ENCODE measurements around the gene POLL.

The POLL gene

DNA sequence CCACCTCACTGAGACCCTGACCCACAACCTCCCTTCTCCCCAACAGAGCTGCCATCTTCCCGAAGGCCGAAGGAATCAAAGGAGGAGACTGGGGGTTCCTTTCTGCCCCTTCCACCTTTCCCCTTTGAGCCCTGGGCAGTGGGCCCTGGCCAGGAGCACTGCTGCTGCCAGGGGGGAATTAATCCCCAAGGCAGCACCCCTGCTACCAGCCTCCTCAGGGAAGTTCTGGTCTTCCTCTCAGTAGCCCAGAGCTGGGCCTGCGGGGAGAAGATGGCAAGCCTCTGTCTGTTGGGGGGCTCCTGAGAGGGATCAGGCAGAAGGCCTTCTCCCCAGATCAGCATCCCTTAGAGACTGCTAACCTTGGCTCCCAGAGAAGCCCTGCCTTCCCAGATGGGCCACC is 25.6 kb upstream of the POLL start:
- H3K9me3 ChIP-seq (ENCODE audit: severe bottlenecking) = no peaks in the 10 kb centered on the region
- TF ChIP-seq, protein P1, sequence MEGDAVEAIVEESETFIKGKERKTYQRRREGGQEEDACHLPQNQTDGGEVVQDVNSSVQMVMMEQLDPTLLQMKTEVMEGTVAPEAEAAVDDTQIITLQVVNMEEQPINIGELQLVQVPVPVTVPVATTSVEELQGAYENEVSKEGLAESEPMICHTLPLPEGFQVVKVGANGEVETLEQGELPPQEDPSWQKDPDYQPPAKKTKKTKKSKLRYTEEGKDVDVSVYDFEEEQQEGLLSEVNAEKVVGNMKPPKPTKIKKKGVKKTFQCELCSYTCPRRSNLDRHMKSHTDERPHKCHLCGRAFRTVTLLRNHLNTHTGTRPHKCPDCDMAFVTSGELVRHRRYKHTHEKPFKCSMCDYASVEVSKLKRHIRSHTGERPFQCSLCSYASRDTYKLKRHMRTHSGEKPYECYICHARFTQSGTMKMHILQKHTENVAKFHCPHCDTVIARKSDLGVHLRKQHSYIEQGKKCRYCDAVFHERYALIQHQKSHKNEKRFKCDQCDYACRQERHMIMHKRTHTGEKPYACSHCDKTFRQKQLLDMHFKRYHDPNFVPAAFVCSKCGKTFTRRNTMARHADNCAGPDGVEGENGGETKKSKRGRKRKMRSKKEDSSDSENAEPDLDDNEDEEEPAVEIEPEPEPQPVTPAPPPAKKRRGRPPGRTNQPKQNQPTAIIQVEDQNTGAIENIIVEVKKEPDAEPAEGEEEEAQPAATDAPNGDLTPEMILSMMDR (IDR thresholded peaks at IDR 0.05; ENCODE audit: low read depth, low read length) = no peak
- H3K36me3 ChIP-seq = peaks cover 19% of the 10 kb centered on the region

GRCh38 chr10:101612872-101613271 is 24.8 kb upstream of the POLL start:
- no peaks in the 10 kb centered on the region for H3K27me3 ChIP-seq (ENCODE audit: insufficient read depth, low read depth, severe bottlenecking)
- peak overlapping the region; percentile 78 for H3K27ac ChIP-seq
- H3K36me3 ChIP-seq = peaks cover 19% of the 10 kb centered on the region
- no peak overlapping the region for H3K4me3 ChIP-seq (ENCODE audit: low read depth, low read length)
- DNase-seq = peak; percentile 51
- H3K9me3 ChIP-seq (ENCODE audit: severe bottlenecking) = no peaks in the 10 kb centered on the region
- TF ChIP-seq, protein P1 (IDR thresholded peaks at IDR 0.05; ENCODE audit: low read depth, low read length) = no peak

More for the DNA sequence above, 25.6 kb upstream of the POLL start:
- H3K4me3 ChIP-seq (ENCODE audit: low read depth, low read length) = no peak overlapping the region
- H3K27me3 ChIP-seq (ENCODE audit: insufficient read depth, low read depth, severe bottlenecking) = no peaks in the 10 kb centered on the region
- no peak for DNase-seq
- peak overlapping the region; percentile 78 for H3K27ac ChIP-seq

DNA sequence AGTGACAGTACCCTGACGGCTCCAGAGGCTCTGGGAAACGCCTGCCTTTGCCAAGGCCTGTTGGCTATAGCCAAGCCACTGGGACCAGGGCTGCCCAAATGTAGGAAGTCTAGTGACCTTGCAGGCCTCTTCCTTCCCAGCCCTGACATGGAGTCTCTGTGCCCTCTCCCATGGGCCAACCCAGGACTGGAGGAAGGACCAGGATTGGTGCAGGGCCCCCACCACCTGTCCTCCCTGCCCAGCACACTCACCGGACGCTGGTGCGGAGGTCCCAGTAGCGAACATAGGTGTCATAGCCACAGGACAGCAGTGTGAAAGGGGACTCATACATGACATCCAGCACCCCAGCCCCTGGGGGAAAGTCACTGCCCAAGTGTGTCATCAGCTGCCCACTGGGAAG is 24.0 kb upstream of the POLL start:
- H3K27ac ChIP-seq = peak overlapping the region; percentile 78
- no peaks in the 10 kb centered on the region for H3K9me3 ChIP-seq (ENCODE audit: severe bottlenecking)
- TF ChIP-seq, protein P1 (IDR thresholded peaks at IDR 0.05; ENCODE audit: low read depth, low read length) = no peak
- H3K4me3 ChIP-seq (ENCODE audit: low read depth, low read length) = no peak overlapping the region
- no peak for DNase-seq
- H3K27me3 ChIP-seq (ENCODE audit: insufficient read depth, low read depth, severe bottlenecking) = no peaks in the 10 kb centered on the region
- peaks cover 16% of the 10 kb centered on the region for H3K36me3 ChIP-seq

- no peaks in the 10 kb centered on the region for H3K9me3 ChIP-seq (ENCODE audit: severe bottlenecking)
- H3K4me3 ChIP-seq (ENCODE audit: low read depth, low read length) = no peak overlapping the region
- no peaks in the 10 kb centered on the region for H3K27me3 ChIP-seq (ENCODE audit: insufficient read depth, low read depth, severe bottlenecking)
- peaks cover 11% of the 10 kb centered on the region for H3K36me3 ChIP-seq
- TF ChIP-seq, protein P1 (IDR thresholded peaks at IDR 0.05; ENCODE audit: low read depth, low read length) = no peak
- no peak overlapping the region for H3K27ac ChIP-seq
- DNase-seq = peak; percentile 51
Observed at GRCh38 chr10:101611096-101611905, 23.2 kb upstream of the POLL start.

GRCh38 chr10:101609481-101609880 is 21.4 kb upstream of the POLL start:
- Histone ChIP-seq H3K9me3 (ENCODE audit: severe bottlenecking) (no peaks in the 10 kb centered on the region), H3K4me3 (ENCODE audit: low read depth, low read length) (no peak overlapping the region), H3K27me3 (ENCODE audit: insufficient read depth, low read depth, severe bottlenecking) (no peaks in the 10 kb centered on the region), H3K36me3 (peaks cover 11% of the 10 kb centered on the region), H3K27ac (no peak overlapping the region)
- TF ChIP-seq, protein P1 (IDR thresholded peaks at IDR 0.05; ENCODE audit: low read depth, low read length) = no peak
- DNase-seq = no peak

Measured in WERI-Rb-1 (cell line).